GM12891 (cell line): ENCODE results near the gene SPATA32.

ENCODE experiments used
- POLR2AphosphoS5 ChIP-seq: IDR thresholded peaks from 2 replicates; pipeline ENCODE4 v1.6.1; 2011; ENCODE audit warnings: low read depth, low read length, control low read depth
- TAF1 ChIP-seq: IDR thresholded peaks from 2 replicates; pipeline ENCODE4 v1.6.1; 2011; ENCODE audit warnings: low read depth, low read length, control low read depth

GRCh38 chr17:45230787-45231480 lies 31.0 kb downstream of the SPATA32 start:
- TF ChIP-seq TAF1 (no peak), POLR2AphosphoS5 (no peak)
